ENCODE data around the gene SCN3B. TPM values are rescaled to one million over a fixed set of nuclear protein-coding genes. Genes with fewer than 3 reads are reported as not detected.

Gene SCN3B
- total and polyA plus RNA-seq, 2 of the 4 experiments (the other 2 are of a cell fraction), result under 0.01 to 0.03 TPM

DNA sequence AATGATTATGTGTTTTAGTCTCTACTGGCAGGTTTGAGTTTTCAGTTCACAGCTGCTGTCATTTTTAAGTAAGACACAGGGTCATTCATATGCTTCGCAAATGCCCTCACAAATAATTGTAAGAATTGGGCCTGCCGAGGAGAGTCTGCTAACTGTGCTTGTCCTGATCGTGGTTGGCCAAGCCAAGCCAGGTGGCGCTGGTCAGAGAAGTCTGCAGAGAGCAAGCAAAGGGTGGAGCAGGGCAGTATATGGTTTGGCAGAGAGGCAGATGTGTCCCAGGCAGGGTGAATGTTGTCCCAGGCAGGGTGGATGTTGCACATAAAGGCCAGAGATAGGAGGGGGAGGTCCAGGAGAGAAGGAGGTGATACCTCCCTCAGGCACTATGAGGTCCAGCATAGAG is 52.7 kb downstream of the SCN3B start:
- no peak overlapping the region for H3K4ac ChIP-seq (ENCODE audit: low read depth, low read length)
- DNase-seq (no peak), ATAC-seq (ENCODE audit: low read depth) (no peak; the same call in 1 of the 2 replicates)
- no peak overlapping the region for H3K27ac ChIP-seq (ENCODE audit: insufficient read depth, low read length)
- intact Hi-C loops (cut with micrococcal nuclease) (loop anchor here (1.0 kb wide), 1 partner anchor 15 kb away; no protein-coding TSS in a partner anchor), dilution Hi-C loops (cut with HindIII; ENCODE audit: low sequenced_read_pairs, unreplicated experiment) (no loop called here), in situ Hi-C loops (cut with MboI; ENCODE audit: low sequenced_read_pairs) (no loop called here)
- H2AFZ ChIP-seq (replicated peaks; ENCODE audit: low read length, poor library complexity), result no peak overlapping the region
- H2AK9ac ChIP-seq (replicated peaks; ENCODE audit: low read depth, low read length, poor library complexity), result peak overlapping the region; percentile 44
- no peak overlapping the region for H4K8ac ChIP-seq (ENCODE audit: low read depth in 2 of 2, low read length in 2 of 2)
- no peaks in the 10 kb centered on the region for H3K27me3 ChIP-seq (ENCODE audit: control insufficient read depth, insufficient read depth, low read length)
- H3K18ac ChIP-seq (ENCODE audit: low read depth, low read length), result no peak overlapping the region
- no peaks in the 10 kb centered on the region for H3K79me1 ChIP-seq (ENCODE audit: low read depth in 1 of 2, low read length in 2 of 2)
- H2BK15ac ChIP-seq (ENCODE audit: low read depth, low read length), result no peak overlapping the region
- H3K14ac ChIP-seq (replicated peaks; ENCODE audit: low read depth, low read length), result 0 out of 2 replicates have a peak overlapping the region, but pooled peaks have one; percentile 6
- no peak overlapping the region for H4K91ac ChIP-seq (ENCODE audit: insufficient read depth, low read depth, low read length)
- peaks cover 7% of the 10 kb centered on the region for H3K36me3 ChIP-seq (ENCODE audit: control insufficient read depth, insufficient read depth, low read length)
- no TSS peak for BruUV-seq (replicated peaks)
- H4K20me1 ChIP-seq (ENCODE audit: insufficient read depth, low read length), result no peaks in the 10 kb centered on the region
- no peak overlapping the region for H3K9ac ChIP-seq (ENCODE audit: low read depth, low read length)
- ChIA-PET CTCF (no interaction called here), POLR2A (ENCODE audit: unreplicated experiment) (no interaction called here)
- no peak overlapping the region for H2BK20ac ChIP-seq (ENCODE audit: low read depth, low read length)
- H3K9me1 ChIP-seq (ENCODE audit: insufficient read depth, low read length), result peaks cover 15% of the 10 kb centered on the region
- H3K23ac ChIP-seq (ENCODE audit: low read depth, low read length), result no peak overlapping the region
- H2BK5ac ChIP-seq (ENCODE audit: low read depth, low read length, poor library complexity, severe bottlenecking), result no peak overlapping the region
- TF ChIP-seq RAD21 (IDR thresholded peaks at IDR 0.05; ENCODE audit: low read length), result no peak
- TF ChIP-seq SMC3 (IDR thresholded peaks at IDR 0.05; ENCODE audit: low read depth, low read length), result no peak
- no peak for TF ChIP-seq MXI1 (IDR thresholded peaks at IDR 0.05; ENCODE audit: borderline replicate concordance, low read depth, low read length)
- TF ChIP-seq POLR2A (IDR thresholded peaks at IDR 0.05; ENCODE audit: low read depth, low read length), result no peak
- TF ChIP-seq BHLHE40 (IDR thresholded peaks at IDR 0.05; ENCODE audit: low read depth, low read length), result no peak
- TF ChIP-seq RFX5 (IDR thresholded peaks at IDR 0.05; ENCODE audit: low read depth, low read length), result no peak
- no peak for TF ChIP-seq NFE2L2 (IDR thresholded peaks at IDR 0.05; ENCODE audit: low read depth, low read length)
- TF ChIP-seq FOS (IDR thresholded peaks at IDR 0.05; ENCODE audit: low read depth, low read length), result no peak
- TF ChIP-seq, protein P1, sequence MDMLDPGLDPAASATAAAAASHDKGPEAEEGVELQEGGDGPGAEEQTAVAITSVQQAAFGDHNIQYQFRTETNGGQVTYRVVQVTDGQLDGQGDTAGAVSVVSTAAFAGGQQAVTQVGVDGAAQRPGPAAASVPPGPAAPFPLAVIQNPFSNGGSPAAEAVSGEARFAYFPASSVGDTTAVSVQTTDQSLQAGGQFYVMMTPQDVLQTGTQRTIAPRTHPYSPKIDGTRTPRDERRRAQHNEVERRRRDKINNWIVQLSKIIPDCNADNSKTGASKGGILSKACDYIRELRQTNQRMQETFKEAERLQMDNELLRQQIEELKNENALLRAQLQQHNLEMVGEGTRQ (IDR thresholded peaks at IDR 0.05; ENCODE audit: low read depth, low read length), result no peak
- TF ChIP-seq CEBPB (IDR thresholded peaks at IDR 0.05; ENCODE audit: low read depth, low read length), result no peak
- TF ChIP-seq, protein P2, sequence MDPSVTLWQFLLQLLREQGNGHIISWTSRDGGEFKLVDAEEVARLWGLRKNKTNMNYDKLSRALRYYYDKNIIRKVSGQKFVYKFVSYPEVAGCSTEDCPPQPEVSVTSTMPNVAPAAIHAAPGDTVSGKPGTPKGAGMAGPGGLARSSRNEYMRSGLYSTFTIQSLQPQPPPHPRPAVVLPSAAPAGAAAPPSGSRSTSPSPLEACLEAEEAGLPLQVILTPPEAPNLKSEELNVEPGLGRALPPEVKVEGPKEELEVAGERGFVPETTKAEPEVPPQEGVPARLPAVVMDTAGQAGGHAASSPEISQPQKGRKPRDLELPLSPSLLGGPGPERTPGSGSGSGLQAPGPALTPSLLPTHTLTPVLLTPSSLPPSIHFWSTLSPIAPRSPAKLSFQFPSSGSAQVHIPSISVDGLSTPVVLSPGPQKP (IDR thresholded peaks at IDR 0.05; ENCODE audit: borderline replicate concordance, low read depth, low read length), result no peak
- TF ChIP-seq MAFK (IDR thresholded peaks at IDR 0.05; ENCODE audit: low read depth, low read length), result no peak
- no peak for TF ChIP-seq RCOR1 (IDR thresholded peaks at IDR 0.05; ENCODE audit: insufficient replicate concordance, low read length)
- TF ChIP-seq, protein P3, sequence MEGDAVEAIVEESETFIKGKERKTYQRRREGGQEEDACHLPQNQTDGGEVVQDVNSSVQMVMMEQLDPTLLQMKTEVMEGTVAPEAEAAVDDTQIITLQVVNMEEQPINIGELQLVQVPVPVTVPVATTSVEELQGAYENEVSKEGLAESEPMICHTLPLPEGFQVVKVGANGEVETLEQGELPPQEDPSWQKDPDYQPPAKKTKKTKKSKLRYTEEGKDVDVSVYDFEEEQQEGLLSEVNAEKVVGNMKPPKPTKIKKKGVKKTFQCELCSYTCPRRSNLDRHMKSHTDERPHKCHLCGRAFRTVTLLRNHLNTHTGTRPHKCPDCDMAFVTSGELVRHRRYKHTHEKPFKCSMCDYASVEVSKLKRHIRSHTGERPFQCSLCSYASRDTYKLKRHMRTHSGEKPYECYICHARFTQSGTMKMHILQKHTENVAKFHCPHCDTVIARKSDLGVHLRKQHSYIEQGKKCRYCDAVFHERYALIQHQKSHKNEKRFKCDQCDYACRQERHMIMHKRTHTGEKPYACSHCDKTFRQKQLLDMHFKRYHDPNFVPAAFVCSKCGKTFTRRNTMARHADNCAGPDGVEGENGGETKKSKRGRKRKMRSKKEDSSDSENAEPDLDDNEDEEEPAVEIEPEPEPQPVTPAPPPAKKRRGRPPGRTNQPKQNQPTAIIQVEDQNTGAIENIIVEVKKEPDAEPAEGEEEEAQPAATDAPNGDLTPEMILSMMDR (conservative IDR thresholded peaks at IDR 0.05; ENCODE audit: low read depth, low read length), result no peak
- TF ChIP-seq CHD1 (IDR thresholded peaks at IDR 0.05; ENCODE audit: low read depth, low read length), result no peak
- TF ChIP-seq MAZ (IDR thresholded peaks at IDR 0.05; ENCODE audit: borderline replicate concordance, low read depth, low read length), result no peak
- no peaks in the 10 kb centered on the region for H3K9me3 ChIP-seq (ENCODE audit: control insufficient read depth, insufficient read depth, low read length)
- H4K5ac ChIP-seq (ENCODE audit: low read depth, low read length), result no peak overlapping the region
- peaks cover 8% of the 10 kb centered on the region for H3K4me1 ChIP-seq (ENCODE audit: control insufficient read depth, insufficient read depth, low read length)
- no peak overlapping the region for H2BK120ac ChIP-seq (ENCODE audit: low read depth, low read length)
- no peak overlapping the region for H3K4me2 ChIP-seq (ENCODE audit: low read depth, low read length)
- H3K56ac ChIP-seq (ENCODE audit: extremely low read depth, insufficient read depth, low read length), result no peak overlapping the region
- no peak overlapping the region for H3K4me3 ChIP-seq (ENCODE audit: insufficient read depth, low read depth, low read length)
- H2AK5ac ChIP-seq (ENCODE audit: low read depth, low read length), result no peak overlapping the region
- WGBS, 2 experiments (ENCODE audit: extremely low coverage in 2 of 2, insufficient read length in 1 of 2), result 100% methylated on average over 1 of the region's 4 CpGs; no CpG with 5 or more reads in 1 of the 2 experiments
